Stimulated activated CD4-positive, alpha-beta T cell treated with anti-CD3 and anti-CD28 coated beads, Interleukin-1b, Interleukin-23, amount 100 ng/mL, for 24 hours (primary cell): ENCODE measurements around the gene AGA.

ENCODE experiments used
- DNase-seq, 4 experiments: peaks; one replicate each; pipeline ENCODE4 v3.0.0-alpha.2; 2020; ENCODE audit warnings: low read depth in 4 of 4, low spot score in 1 of 4

Gene AGA

DNA sequence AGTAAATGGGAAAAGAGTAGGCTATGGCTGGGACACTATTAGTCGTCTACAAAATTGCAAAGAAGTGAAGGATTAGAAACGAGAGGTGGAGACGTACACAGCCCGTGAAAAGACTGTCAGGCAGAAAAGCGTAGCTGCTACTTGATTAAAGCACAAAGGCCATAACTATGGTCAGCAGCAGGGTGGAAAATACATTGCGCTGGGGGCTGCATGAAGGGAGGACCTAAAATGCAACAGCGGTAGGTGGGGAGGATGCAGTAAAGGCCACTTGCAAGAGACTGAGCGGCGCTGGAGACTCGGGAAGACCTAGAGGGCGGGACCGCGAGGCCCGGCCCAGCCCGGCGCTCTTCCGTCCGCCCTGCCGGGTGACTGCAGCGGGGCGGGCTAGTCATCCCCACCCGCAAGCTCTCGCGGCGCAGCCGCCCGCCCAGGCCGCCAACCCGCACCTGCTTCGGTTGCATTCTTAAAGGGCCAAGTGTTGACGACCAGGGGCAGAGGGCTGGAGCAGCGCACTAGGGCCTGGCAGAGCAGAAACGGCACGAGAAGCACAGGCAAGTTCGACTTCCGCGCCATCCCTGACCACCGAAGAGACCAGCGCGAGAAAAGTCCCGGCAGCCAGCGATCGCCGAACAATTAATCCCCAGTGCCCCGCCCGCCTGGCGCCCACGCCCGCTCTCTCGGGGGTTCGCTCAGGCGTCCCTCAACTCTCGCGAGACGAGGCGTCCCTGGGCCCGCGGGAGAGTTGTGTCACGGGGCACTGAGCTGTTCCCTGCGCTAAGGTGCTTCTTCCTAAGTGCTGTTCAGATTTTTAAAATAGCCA lies at the start of gene AGA:
Gene AGA, minus strand, starts transcription at position 635 of the 820 bp plus-strand sequence. Its CDS starts 62 bp downstream, at position 573.
- peak; percentile 91 to 94 (median 93) for DNase-seq

DNA sequence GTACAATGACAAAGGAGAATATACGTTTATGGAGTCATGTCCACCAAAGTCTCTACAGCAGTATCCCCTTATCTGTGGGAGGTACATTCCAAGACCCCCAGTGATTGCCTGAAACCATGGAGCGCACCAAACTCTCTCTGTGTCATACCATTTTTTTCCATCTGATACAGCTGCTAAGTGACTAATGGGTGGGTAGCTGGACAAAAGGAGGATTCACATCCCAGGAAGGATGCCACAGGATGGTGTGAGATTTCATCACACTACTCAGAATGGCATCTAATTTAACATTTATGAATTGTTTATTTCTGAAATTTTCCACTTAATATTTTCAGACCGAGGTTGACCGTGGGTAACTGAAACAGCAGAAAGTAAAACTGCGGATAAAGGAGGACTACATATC lies 49.8 kb upstream of the AGA start:
- DNase-seq: no peak

DNA sequence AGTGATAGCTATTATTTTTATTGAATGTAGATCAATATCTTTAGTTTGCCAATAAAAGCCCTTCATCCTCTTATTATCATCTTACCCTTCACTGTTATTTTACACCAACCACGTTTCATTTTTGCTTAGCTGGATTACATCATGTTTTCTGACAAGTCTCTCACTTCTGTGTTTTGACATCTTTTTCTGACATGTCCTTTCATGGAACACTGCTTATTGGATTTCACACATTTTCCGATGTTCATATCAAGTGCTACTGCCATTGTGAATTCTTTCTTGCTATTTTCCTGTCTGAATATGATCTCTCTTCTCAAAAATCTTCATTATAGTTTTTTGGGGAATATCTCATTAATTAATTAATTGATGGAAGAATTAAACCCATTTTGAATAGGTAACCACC lies 48.5 kb upstream of the AGA start:
- no peak for DNase-seq

DNA sequence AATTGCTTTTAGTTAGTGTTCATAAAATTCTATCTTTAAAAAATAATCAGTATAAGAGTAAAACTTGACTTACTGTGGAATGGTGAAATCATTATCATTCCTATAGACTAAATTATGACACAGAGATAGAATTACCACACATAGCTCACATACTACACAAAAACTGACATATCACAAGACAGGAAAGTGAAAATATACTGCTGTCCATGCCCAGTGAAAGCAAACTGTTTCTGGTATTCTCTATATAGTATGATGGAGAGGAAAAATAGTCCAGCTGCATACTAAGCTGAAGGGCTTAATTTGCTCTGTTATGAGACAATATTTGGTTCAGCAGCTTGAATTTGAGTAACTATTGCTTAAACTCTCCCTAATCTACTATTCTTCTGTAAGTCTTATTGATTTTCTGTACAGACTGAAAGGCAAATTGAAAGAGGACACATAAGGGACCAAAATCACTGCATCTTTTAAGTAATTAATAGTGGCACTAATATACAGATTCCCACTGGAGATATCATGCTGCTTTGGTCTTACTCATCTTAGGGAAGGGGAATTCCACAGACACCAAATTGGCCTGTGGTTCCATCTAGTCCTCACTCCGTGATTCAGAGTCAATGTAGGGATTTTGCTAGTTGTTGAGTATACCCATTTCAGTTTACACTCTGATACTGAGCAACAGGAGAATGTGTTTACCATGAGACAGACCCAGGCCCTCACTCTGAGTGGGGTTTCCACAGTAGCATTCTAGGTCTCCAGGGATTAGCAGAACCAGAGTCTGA lies 47.4 kb upstream of the AGA start:
- no peak for DNase-seq

DNA sequence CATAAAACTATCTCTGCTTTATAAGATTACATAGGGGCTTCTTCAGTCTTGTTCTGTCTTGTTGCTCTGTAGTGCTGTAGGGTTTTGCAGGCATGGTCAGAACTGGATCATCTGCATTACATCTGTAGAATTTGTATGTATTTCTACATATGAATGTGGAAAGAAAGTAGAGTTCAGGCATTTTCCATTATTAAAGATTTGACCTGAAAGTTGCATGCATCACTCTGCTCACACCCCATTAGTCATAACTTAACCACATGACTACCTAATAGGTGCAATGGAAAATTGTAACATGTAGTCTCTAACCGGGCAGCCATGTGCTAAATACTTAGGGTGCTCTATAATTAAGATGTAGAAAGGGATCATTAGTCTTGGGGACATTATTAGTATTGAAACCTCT lies 45.7 kb upstream of the AGA start:
- no peak for DNase-seq

DNA sequence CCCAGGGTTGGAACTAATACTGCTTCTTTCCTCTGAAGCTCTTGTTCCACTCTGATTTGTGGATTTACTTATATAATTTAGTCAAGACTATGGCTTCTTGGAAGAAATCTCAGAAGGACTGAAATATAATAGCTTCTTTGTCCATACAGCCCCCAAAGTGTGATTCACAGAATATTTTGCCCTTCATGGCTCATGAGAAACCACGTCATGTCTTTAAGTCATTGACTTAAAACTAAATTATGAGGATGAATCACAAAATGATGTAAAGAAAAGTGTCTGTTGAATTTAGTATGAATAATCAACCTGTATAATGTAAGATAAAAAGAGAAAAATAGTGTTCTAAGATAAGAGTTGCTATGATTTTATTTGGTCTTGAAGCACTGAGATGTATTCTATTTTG lies 43.3 kb upstream of the AGA start:
- no peak for DNase-seq

DNA sequence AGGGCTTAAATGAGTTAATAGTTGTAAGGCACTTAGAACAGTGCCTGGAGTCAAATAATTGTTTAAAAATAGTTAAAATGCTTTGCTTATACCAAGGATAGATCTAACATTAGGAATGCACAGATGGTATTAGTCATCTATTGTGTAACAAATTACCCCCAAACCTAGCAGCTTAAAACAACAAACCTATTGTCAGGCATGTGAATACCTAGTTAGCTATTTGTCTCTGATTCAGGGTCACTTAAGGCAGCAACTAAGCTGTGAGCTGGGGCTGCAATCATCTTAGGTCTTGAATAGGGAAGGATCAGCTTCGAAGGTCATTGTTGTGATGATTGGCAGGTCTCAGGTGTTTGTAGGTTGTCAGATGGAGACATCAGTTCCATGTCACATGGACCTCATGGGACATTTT lies 42.4 kb upstream of the AGA start:
- no peak for DNase-seq

DNA sequence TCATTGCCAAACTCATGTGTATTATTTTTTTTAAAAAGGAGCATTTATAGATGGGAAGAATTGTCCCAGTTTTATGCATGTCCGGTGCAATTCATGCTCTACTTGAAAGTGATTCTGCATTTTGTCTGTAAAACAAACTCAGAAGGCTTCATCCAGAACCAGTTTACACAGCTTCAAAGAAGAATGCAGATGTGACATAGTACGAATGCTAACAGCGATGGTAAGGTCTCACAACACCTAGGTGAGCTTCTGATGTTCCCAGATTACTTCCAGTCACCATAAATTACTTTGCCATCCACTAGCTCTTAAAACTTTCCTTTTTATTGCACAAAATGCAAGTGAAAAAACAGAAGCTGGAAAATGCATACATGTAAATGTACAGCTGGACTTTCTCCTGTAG lies 41.5 kb upstream of the AGA start:
- no peak for DNase-seq

DNA sequence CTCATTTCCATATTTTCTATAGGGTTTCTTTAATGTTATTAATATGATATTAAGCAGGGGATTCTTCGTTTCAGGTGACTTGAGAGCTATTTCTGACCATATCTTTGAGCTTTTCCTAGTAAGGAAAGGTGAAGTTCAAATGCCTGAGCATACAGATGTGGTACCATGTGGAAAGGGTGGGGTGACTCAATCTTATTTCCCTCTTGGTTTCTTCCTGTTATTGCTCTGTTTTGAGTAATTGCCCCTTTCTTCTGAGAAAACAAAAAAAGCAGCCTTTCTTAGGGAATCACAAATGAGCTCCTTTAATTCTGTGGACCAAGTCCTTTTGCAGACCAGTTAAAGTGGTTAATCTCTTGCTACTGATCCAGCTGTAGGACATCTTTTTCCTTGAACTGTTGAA lies 41.0 kb upstream of the AGA start:
- DNase-seq: no peak

DNA sequence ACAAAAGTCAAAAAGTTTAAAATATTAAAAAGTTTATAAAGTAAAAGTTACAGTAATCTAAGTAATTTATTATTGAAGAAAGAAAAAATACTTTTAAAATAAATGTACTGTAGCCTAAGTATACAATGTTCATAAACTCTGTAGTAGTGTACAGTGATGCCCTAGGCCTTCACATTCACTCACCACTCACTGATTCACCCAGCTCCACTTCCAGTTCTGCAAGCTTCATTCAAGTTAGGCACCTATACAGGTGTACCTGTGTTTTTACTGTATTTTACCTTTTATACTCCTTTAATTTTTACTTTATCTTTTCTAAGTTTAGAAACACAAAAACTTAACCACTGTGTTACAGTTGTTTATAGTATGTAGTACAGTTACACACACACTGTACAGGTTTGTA lies 40.1 kb upstream of the AGA start:
- DNase-seq: no peak

DNA sequence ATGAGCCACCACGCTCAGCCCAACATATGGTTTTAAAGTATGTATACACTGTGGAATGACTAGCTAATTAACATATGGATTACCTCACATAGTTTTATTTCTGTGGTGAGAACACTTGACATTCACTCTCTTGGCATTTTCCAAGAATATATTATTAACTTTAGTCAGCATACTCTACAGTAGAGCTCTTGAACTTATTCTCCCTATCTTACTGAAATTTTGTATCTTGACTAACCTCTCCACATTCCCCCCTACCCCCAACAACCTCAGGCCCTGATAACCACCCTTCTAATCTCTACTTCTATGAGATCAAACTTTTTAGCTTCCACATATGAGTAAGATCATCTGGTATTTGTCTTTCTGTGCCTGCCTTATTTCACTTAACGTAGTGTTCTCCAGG lies 38.6 kb upstream of the AGA start:
- DNase-seq: no peak

GRCh38 chr4:177479063-177479462 lies 36.8 kb upstream of the AGA start:
- DNase-seq: no peak

DNA sequence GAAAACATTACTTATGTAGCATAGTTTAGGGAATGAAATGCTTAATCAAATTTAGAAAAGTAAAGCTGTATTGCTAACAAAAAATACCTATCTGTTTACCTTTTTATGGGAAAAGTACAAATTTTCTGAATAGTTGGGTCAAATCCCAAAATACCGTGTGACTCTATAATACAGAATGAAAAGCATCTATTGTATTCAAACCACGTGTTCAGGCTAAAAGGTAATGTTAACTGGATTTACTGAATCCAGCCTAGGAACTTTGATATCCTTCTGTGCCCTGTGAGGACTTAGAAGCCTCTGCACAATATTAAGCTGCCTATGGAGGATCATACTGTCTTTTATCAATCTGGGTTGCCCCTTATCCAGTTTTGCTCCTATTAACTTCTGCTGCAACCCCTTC lies 36.3 kb upstream of the AGA start:
- DNase-seq: no peak

- DNase-seq: no peak
These were observed 31.8 kb upstream of the AGA start for GRCh38 chr4:177473991-177474390.

DNA sequence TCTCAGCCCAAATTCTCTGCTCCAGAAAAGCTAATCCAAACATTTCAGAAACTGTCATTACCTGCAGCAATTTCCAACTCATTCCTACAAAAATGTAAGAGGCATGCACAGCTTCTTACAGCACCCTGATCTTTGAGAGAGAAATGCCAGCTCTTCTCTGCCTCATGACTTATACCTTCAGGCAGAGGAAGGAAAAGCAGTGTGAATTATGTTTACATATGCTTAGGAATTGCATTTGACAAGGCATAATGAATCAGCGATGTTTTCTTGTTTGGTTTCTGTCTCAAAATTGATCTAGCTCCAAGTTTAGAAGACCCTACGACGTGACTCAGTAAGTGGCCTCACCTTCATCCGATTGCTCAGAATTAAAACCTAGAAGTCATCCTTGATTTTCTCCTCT lies 21.8 kb upstream of the AGA start:
- DNase-seq: no peak

GRCh38 chr4:177461606-177462005 lies 19.4 kb upstream of the AGA start:
- DNase-seq: no peak

DNA sequence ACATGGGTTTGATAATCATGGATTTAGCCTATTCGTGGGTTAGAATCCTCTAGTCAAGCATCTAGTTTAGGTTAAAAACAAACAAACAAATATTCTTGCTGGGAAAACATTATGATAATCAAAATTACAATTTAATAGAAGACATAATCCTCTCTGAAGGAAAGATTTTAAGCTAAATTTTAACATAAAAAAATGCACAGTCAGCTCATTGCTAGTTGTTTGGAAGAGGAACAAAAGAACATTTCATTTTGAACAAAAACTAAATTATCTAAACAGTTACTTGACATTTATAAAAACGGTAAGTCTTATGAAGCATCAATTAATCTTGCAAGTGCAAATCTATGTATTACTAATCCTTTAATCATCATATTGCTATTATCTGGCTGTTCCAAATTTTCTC lies 18.2 kb upstream of the AGA start:
- no peak for DNase-seq

DNA sequence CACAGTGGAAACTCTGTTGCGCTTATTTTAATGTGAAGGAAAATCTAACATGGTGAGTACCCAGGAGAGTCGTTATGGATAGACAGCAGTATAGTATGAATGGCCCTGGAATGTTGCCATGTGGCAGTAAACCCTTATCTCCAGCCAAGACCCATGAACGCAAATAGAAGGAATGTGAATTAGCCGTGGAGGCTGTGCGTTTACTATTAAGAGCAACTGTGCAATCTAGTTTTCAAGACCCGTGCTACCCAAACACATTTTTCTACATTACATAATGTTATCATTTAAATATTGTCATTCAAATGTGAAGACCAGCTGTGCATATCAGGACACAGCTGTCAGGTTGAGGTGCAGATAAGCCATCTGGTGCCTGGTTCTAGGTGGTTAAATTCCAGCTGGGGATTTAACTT lies 13.3 kb upstream of the AGA start:
- no peak for DNase-seq

DNA sequence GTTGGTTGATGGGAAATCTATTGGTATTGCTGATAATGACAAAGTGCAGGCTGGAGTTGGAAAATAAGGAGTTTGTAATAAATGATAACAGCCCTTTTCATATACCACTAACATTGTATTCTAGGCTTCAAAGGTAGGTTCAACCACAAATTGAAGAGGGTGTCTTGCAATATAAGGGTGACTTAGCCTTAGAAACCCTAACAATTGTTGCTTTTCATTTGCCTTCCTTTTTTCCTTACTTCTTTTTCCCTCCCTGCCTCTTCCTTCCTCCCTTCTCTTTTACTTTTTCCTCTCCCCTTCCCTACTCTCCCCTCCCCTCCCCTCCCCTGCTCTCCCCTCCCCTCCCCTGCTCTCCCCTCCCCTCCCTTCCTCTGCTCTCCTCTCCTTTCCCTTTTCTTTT lies 10.9 kb upstream of the AGA start:
- DNase-seq: no peak

- no peak for DNase-seq
These were observed 8.9 kb upstream of the AGA start for GRCh38 chr4:177451108-177451500.

GRCh38 chr4:177450426-177451107 lies 8.3 kb upstream of the AGA start:
- DNase-seq: no peak

GRCh38 chr4:177448850-177449249 lies 6.6 kb upstream of the AGA start:
- no peak for DNase-seq
